ENCODE results near the gene SMG1.
"Not testable (repeated sequence)": the region's sequence is repeated elsewhere in the genome, so short reads cannot be mapped to it uniquely, and the experiment has no call there.

The SMG1 gene

DNA sequence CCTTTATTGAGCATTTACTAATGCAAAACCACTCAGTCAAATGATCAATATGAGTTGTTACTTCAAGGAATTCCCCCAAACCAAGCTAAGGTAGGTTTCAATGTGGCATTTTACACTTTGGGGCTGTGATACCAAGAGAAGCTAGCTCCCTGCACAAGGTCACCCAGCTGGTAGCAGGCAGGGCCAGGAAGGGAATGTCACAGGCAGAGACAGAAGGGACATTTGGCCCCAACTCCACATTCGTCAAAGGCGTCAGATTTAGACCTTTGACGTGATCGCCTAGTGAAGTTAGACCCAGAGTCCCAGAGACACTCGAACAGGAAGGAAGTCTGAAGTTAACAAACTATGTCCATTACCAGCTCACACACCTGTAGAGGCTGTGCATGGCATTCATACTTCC, 5.5 kb upstream of the SMG1 start:
- Histone ChIP-seq H3K36me3 (ENCODE audit: insufficient read depth, low read length) (no peaks in the 10 kb centered on the region), H3K27ac (ENCODE audit: low read depth, low read length) (no peak overlapping the region), H3K9me3 (ENCODE audit: low read length) (no peaks in the 10 kb centered on the region), H3K9ac (ENCODE audit: low read length) (no peak overlapping the region), H3K4me3 (ENCODE audit: low read depth in 1 of 2, low read length in 2 of 2) (no peak overlapping the region), H3K4me1 (ENCODE audit: insufficient read depth, low read length) (no peaks in the 10 kb centered on the region), H3K27me3 (ENCODE audit: control insufficient read depth in 1 of 2, insufficient read depth in 2 of 2, low read length in 2 of 2) (no peaks in the 10 kb centered on the region)

GRCh38 chr16:18930095-18930494, 3.9 kb upstream of the SMG1 start:
- H3K27me3 ChIP-seq (ENCODE audit: control insufficient read depth in 1 of 2, insufficient read depth in 2 of 2, low read length in 2 of 2); H3K9ac ChIP-seq (ENCODE audit: low read length); H3K4me3 ChIP-seq (ENCODE audit: low read depth in 1 of 2, low read length in 2 of 2); H3K36me3 ChIP-seq (ENCODE audit: insufficient read depth, low read length); H3K9me3 ChIP-seq (ENCODE audit: low read length); H3K27ac ChIP-seq (ENCODE audit: low read depth, low read length); H3K4me1 ChIP-seq (ENCODE audit: insufficient read depth, low read length): not testable (repeated sequence)

DNA sequence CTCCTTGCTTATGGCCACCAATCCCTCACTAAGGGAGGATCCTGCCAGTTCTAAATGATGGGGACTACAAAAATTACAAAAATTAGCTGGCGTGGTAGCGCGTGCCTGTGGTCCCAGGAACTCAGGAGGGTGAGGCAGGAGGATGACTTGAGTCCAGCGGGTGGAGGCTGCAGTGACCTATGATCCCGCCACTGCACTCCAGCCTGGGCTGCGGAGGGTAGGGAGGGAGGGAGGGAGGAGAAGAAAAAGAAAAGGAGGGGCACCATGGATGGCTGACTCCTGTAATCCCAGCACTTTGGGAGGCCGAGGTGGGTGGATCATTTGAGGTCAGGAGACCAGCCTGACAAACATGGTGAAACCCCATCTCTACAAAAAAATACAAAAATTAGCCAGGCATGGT, 1.9 kb upstream of the SMG1 start:
- H3K4me3 ChIP-seq (ENCODE audit: low read depth in 1 of 2, low read length in 2 of 2); H3K27ac ChIP-seq (ENCODE audit: low read depth, low read length); H3K9ac ChIP-seq (ENCODE audit: low read length); H3K27me3 ChIP-seq (ENCODE audit: control insufficient read depth in 1 of 2, insufficient read depth in 2 of 2, low read length in 2 of 2); H3K9me3 ChIP-seq (ENCODE audit: low read length); H3K4me1 ChIP-seq (ENCODE audit: insufficient read depth, low read length); H3K36me3 ChIP-seq (ENCODE audit: insufficient read depth, low read length): not testable (repeated sequence)

DNA sequence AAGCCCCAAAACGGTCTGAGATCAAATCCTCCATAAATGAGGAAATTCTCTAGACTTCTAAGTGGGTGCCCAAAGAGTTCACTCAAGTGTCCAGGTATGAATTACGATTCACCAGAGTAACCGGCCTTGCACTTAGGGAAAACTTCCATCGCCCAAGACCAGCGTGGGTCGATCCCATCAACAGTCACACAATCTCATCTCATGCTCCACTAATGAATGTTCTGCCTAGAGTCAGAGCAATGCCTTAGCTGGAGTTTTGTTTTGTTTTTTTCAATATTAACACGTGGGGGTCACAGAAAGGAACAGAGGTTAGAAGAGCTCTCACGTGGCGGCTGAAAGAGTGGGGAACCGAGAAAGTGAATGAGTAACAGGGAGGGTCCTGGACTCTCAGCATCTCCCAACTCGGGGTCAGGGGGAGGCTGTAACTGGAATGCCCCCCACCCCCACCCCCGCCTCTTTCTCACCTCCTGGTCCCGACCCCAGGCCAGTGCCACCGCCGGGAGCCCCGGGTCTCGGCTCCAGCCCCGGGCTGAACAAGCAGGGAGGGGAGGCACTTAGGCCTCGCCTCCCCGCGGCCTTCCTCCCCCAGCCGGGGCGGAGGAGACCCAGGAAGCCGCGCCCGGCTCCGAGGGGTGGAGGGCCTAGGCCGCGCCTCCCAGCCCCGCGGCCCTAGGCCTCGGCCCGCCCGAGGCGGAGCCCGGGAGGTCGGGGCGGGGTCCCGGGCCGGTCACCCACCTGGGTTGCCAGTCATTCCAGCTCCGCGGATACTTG, 808 bp downstream of the SMG1 start:
- H3K9ac ChIP-seq (ENCODE audit: low read length); H3K36me3 ChIP-seq (ENCODE audit: insufficient read depth, low read length); H3K4me1 ChIP-seq (ENCODE audit: insufficient read depth, low read length); H3K9me3 ChIP-seq (ENCODE audit: low read length); H3K27me3 ChIP-seq (ENCODE audit: control insufficient read depth in 1 of 2, insufficient read depth in 2 of 2, low read length in 2 of 2): not testable (repeated sequence)
- peak overlapping the region; percentile 82 for H3K27ac ChIP-seq (ENCODE audit: low read depth, low read length)
- H3K4me3 ChIP-seq (ENCODE audit: low read depth in 1 of 2, low read length in 2 of 2) = peak overlapping the region; percentile 63 to 64

DNA sequence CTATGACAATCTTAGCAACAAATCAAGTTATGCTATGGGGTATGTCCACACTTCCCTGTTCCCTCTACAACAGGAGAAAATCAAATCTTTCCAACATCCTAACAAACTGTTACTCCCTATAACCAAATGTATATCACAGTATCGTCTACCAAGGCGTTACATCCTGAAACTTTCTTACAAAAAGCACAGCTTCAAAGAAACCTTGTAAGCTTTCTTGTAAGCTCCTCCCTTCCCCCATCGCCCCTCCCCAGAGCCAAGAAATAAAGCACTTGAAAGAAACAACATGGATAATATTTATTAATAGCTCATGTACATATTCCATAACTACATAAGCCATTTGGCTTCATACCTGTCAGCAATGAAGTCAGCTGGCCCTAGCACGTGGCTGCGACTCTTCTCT, 2.3 kb downstream of the SMG1 start:
- H3K4me1 ChIP-seq (ENCODE audit: insufficient read depth, low read length); H3K27me3 ChIP-seq (ENCODE audit: control insufficient read depth in 1 of 2, insufficient read depth in 2 of 2, low read length in 2 of 2); H3K36me3 ChIP-seq (ENCODE audit: insufficient read depth, low read length); H3K27ac ChIP-seq (ENCODE audit: low read depth, low read length); H3K4me3 ChIP-seq (ENCODE audit: low read depth in 1 of 2, low read length in 2 of 2); H3K9ac ChIP-seq (ENCODE audit: low read length); H3K9me3 ChIP-seq (ENCODE audit: low read length): not testable (repeated sequence)

- H3K27me3 ChIP-seq (ENCODE audit: control insufficient read depth in 1 of 2, insufficient read depth in 2 of 2, low read length in 2 of 2); H3K4me1 ChIP-seq (ENCODE audit: insufficient read depth, low read length): not testable (repeated sequence)
Measured at GRCh38 chr16:18923124-18923523, 3.1 kb downstream of the SMG1 start.

GRCh38 chr16:18909585-18909984, 16.6 kb downstream of the SMG1 start:
- not testable (repeated sequence) for H3K4me3 ChIP-seq (ENCODE audit: low read depth in 1 of 2, low read length in 2 of 2); H3K27me3 ChIP-seq (ENCODE audit: control insufficient read depth in 1 of 2, insufficient read depth in 2 of 2, low read length in 2 of 2); H3K9ac ChIP-seq (ENCODE audit: low read length); H3K36me3 ChIP-seq (ENCODE audit: insufficient read depth, low read length); H3K27ac ChIP-seq (ENCODE audit: low read depth, low read length); H3K4me1 ChIP-seq (ENCODE audit: insufficient read depth, low read length); H3K9me3 ChIP-seq (ENCODE audit: low read length)

More at GRCh38 chr16:18923124-18923523, 3.1 kb downstream of the SMG1 start:
- not testable (repeated sequence) for H3K4me3 ChIP-seq (ENCODE audit: low read depth in 1 of 2, low read length in 2 of 2); H3K9ac ChIP-seq (ENCODE audit: low read length); H3K27ac ChIP-seq (ENCODE audit: low read depth, low read length); H3K9me3 ChIP-seq (ENCODE audit: low read length); H3K36me3 ChIP-seq (ENCODE audit: insufficient read depth, low read length)

DNA sequence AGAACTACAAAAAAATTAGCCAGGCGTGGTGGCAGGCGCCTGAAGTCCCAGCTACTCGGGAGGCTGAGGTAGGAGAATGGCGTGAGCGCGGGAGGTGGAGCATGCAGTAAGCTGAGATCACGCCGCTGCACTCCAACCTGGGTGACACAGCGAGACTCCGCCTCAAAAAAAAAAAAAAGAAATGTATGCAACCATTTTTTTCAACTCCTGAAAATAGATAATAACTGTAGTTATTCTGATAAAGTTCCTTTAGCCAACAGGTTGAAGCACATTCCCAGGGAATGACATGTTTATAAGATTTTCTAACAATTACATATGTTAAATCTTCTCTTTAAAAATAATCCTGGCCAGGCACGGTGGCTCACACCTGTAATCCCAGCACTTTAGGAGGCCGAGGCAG, 17.5 kb downstream of the SMG1 start:
- not testable (repeated sequence) for H3K27ac ChIP-seq (ENCODE audit: low read depth, low read length); H3K36me3 ChIP-seq (ENCODE audit: insufficient read depth, low read length); H3K9me3 ChIP-seq (ENCODE audit: low read length); H3K27me3 ChIP-seq (ENCODE audit: control insufficient read depth in 1 of 2, insufficient read depth in 2 of 2, low read length in 2 of 2); H3K4me3 ChIP-seq (ENCODE audit: low read depth in 1 of 2, low read length in 2 of 2); H3K4me1 ChIP-seq (ENCODE audit: insufficient read depth, low read length); H3K9ac ChIP-seq (ENCODE audit: low read length)

- H3K9me3 ChIP-seq (ENCODE audit: low read length); H3K4me1 ChIP-seq (ENCODE audit: insufficient read depth, low read length); H3K27ac ChIP-seq (ENCODE audit: low read depth, low read length); H3K9ac ChIP-seq (ENCODE audit: low read length); H3K36me3 ChIP-seq (ENCODE audit: insufficient read depth, low read length); H3K27me3 ChIP-seq (ENCODE audit: control insufficient read depth in 1 of 2, insufficient read depth in 2 of 2, low read length in 2 of 2); H3K4me3 ChIP-seq (ENCODE audit: low read depth in 1 of 2, low read length in 2 of 2): not testable (repeated sequence)
Measured at GRCh38 chr16:18902778-18903177, 23.4 kb downstream of the SMG1 start.

DNA sequence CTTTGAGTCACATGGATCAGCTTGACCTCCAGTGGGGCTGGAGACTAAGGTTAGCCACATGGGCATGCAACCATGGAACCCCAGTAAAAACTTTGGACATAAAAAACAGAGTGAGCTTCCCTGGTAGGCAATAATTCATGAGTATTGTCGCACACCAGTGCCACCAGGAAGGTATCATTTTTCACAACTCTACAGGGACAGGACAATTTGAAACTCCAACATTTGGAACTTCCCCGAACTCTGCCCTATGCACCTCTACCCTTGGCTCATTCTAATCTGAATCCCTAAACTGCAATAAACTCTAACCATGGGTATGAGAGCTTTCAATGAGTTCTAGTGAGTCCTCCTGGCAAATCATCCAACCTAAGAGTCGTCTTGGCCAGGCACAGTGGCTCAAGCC, 24.2 kb downstream of the SMG1 start:
- H3K4me3 ChIP-seq (ENCODE audit: low read depth in 1 of 2, low read length in 2 of 2); H3K4me1 ChIP-seq (ENCODE audit: insufficient read depth, low read length); H3K36me3 ChIP-seq (ENCODE audit: insufficient read depth, low read length); H3K9ac ChIP-seq (ENCODE audit: low read length); H3K27me3 ChIP-seq (ENCODE audit: control insufficient read depth in 1 of 2, insufficient read depth in 2 of 2, low read length in 2 of 2); H3K9me3 ChIP-seq (ENCODE audit: low read length); H3K27ac ChIP-seq (ENCODE audit: low read depth, low read length): not testable (repeated sequence)

DNA sequence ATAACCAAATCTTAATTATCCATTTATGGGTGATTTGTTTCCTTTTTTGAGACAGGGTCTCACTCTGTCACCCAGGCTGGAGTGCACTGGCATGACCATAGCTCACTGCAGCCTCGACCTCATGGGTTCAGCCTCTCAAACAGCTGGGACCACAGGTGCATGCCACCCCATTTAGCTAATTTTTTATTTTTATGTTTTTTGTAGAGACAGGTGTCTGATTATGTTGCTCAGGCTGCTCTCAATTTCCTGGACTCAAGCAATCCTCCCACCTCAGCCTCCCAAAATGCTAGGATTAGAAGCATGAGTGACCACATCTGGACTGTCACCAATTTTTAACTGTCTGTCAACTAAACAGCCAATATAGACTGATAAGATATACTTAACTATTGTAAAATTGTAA, 25.0 kb downstream of the SMG1 start:
- H3K9me3 ChIP-seq (ENCODE audit: low read length); H3K27ac ChIP-seq (ENCODE audit: low read depth, low read length); H3K27me3 ChIP-seq (ENCODE audit: control insufficient read depth in 1 of 2, insufficient read depth in 2 of 2, low read length in 2 of 2); H3K4me3 ChIP-seq (ENCODE audit: low read depth in 1 of 2, low read length in 2 of 2); H3K4me1 ChIP-seq (ENCODE audit: insufficient read depth, low read length); H3K36me3 ChIP-seq (ENCODE audit: insufficient read depth, low read length); H3K9ac ChIP-seq (ENCODE audit: low read length): not testable (repeated sequence)

GRCh38 chr16:18884456-18884855, 41.8 kb downstream of the SMG1 start:
- not testable (repeated sequence) for H3K9me3 ChIP-seq (ENCODE audit: low read length); H3K27ac ChIP-seq (ENCODE audit: low read depth, low read length); H3K27me3 ChIP-seq (ENCODE audit: control insufficient read depth in 1 of 2, insufficient read depth in 2 of 2, low read length in 2 of 2); H3K4me3 ChIP-seq (ENCODE audit: low read depth in 1 of 2, low read length in 2 of 2); H3K9ac ChIP-seq (ENCODE audit: low read length); H3K36me3 ChIP-seq (ENCODE audit: insufficient read depth, low read length); H3K4me1 ChIP-seq (ENCODE audit: insufficient read depth, low read length)

Measured in muscle layer of colon (tissue), 2 donors.